Measurements from ENCODE around the gene SH3TC1. TPM values are rescaled to one million over a fixed set of nuclear protein-coding genes. Genes with fewer than 3 reads are reported as not detected.

SH3TC1 gene
- total RNA-seq, 5 donors from 2014 or later (not counting 1 experiment from before 2014, with no cell fraction given) = 24.6 to 103 (median 40.3) TPM

DNA sequence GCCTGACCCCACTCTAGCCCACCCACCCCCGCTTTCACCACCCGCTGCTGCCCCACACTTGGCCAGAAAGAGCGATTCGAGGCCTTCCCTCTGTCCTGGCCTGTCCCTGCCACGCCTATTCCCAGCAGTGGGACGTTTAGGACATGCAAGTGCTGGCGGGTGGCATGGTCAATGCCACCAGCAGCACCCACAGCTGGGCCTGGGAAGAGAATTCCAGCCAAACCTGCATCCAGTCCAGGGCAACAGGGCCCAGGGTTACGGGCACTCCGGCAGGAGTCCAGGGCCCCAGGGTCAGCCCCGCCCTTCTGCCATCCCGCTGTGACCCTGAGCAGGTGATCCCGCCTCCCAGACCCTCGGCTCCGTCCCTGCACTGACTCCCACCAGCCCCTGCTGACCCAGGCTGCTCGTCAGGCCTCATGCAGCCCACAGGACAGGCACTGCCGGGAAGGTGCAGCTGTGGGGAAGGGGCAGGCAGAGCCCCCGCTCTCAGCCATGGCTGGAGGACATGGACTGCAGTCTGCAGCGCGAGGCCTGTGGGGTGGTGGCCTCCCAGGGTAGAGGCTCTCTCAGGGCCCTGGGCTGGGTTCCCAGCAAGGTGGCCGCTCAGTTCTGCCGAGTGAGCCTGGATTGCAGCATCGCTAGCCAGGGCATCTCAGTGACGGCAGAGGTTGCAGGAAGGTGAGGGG is 63.7 kb downstream of the SH3TC1 start:
- DNase-seq = no peak

DNA sequence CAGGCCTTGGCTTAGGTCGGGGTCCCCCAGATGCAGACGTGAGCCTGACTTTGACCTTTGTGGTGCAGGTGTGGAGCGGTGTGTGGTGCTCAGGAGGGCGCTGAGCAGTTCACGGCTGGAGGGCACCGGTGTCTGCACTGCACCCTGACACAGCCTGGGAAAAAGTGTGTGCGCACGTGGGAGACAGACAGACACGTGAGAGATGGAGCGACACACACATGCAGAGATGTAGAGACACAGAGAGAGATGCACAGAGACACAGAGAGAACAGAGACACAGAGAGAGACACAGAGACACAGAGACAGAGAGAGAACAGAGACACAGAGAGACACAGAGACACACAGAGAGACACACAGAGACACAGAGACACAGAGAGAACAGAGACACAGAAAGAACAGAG is 64.3 kb downstream of the SH3TC1 start:
- peaks cover 0 to 48% of the 10 kb centered on the region in 2 experiments for H3K27me3 ChIP-seq (replicated peaks in 1 of 2; ENCODE audit: control insufficient read depth in 2 of 2, extremely low read depth in 1 of 2, insufficient read depth in 2 of 2, low read length in 1 of 2)
- no peak overlapping the region for H3K27ac ChIP-seq (ENCODE audit: low read length)
- Mint-ChIP-seq H3K36me3 (no peaks in the 10 kb centered on the region), H3K27me3 (peaks cover 10 to 19% of the 10 kb centered on the region in 2 donors), H3K4me3 (no peak overlapping the region), H3K9me3 (no peaks in the 10 kb centered on the region), H3K27ac (no peak overlapping the region), H3K4me1 (peaks cover 0 to 4% (median 0%) of the 10 kb centered on the region in 3 donors)
- H3K36me3 ChIP-seq (ENCODE audit: control insufficient read depth in 2 of 2, extremely low read depth in 1 of 2, insufficient read depth in 1 of 2, low read length in 1 of 2) = no peaks in the 10 kb centered on the region
- no peak for DNase-seq
- ChIA-PET CTCF (no interaction called here), POLR2A (no interaction called here)
- no peak overlapping the region for H3K4me3 ChIP-seq (ENCODE audit: control insufficient read depth in 1 of 2, extremely low read depth in 1 of 2, low read length in 1 of 2)
- H3K4me1 ChIP-seq (ENCODE audit: control insufficient read depth in 1 of 2, extremely low read depth in 1 of 2, insufficient read depth in 2 of 2, low read length in 2 of 2) = peaks cover 0 to 2% of the 10 kb centered on the region in 2 experiments
- no peaks in the 10 kb centered on the region for H3K9me3 ChIP-seq
- WGBS (ENCODE audit: insufficient coverage) = 83% methylated on average over 8 of the region's 10 CpGs
- ATAC-seq (replicated peaks in 1 of 4) = no peak

More for the DNA sequence above, 63.7 kb downstream of the SH3TC1 start:
- H3K4me1 Mint-ChIP-seq = peaks cover 0 to 4% (median 0%) of the 10 kb centered on the region in 3 donors
- H3K27ac ChIP-seq (ENCODE audit: low read length) = no peak overlapping the region
- H3K36me3 ChIP-seq (ENCODE audit: control insufficient read depth in 2 of 2, extremely low read depth in 1 of 2, insufficient read depth in 1 of 2, low read length in 1 of 2) = no peaks in the 10 kb centered on the region
- no peak overlapping the region for H3K27ac Mint-ChIP-seq
- 86% methylated on average over 19 of the region's 23 CpGs for WGBS (ENCODE audit: insufficient coverage)
- POLR2A ChIA-PET = no interaction called here
- no peak overlapping the region for H3K4me3 Mint-ChIP-seq
- H3K4me1 ChIP-seq (ENCODE audit: control insufficient read depth in 1 of 2, extremely low read depth in 1 of 2, insufficient read depth in 2 of 2, low read length in 2 of 2) = peaks cover 0 to 2% of the 10 kb centered on the region in 2 experiments
- H3K4me3 ChIP-seq (ENCODE audit: control insufficient read depth in 1 of 2, extremely low read depth in 1 of 2, low read length in 1 of 2) = no peak overlapping the region
- H3K36me3 Mint-ChIP-seq = no peaks in the 10 kb centered on the region
- peaks cover 0 to 42% of the 10 kb centered on the region in 2 experiments for H3K27me3 ChIP-seq (replicated peaks in 1 of 2; ENCODE audit: control insufficient read depth in 2 of 2, extremely low read depth in 1 of 2, insufficient read depth in 2 of 2, low read length in 1 of 2)
- peaks cover 8 to 17% of the 10 kb centered on the region in 2 donors for H3K27me3 Mint-ChIP-seq
- CTCF ChIA-PET = no interaction called here
- no peak for ATAC-seq (replicated peaks in 1 of 4)
- H3K9me3 ChIP-seq = no peaks in the 10 kb centered on the region
- H3K9me3 Mint-ChIP-seq = no peaks in the 10 kb centered on the region

- no peaks in the 10 kb centered on the region for H3K9me3 ChIP-seq
- H3K36me3 ChIP-seq (ENCODE audit: control insufficient read depth in 2 of 2, extremely low read depth in 1 of 2, insufficient read depth in 1 of 2, low read length in 1 of 2) = no peaks in the 10 kb centered on the region
- CTCF ChIA-PET = interaction anchor here in 1 of 2 donors (0.6 kb wide), 1 partner anchor 9 kb away, joined by 4 read pairs; no protein-coding TSS in a partner anchor
- no peak for DNase-seq
- H3K9me3 Mint-ChIP-seq = no peaks in the 10 kb centered on the region
- peaks cover 0 to 2% of the 10 kb centered on the region in 2 experiments for H3K4me1 ChIP-seq (ENCODE audit: control insufficient read depth in 1 of 2, extremely low read depth in 1 of 2, insufficient read depth in 2 of 2, low read length in 2 of 2)
- H3K27me3 ChIP-seq (replicated peaks in 1 of 2; ENCODE audit: control insufficient read depth in 2 of 2, extremely low read depth in 1 of 2, insufficient read depth in 2 of 2, low read length in 1 of 2) = peaks cover 0 to 51% of the 10 kb centered on the region in 2 experiments
- POLR2A ChIA-PET = no interaction called here
- H3K27me3 Mint-ChIP-seq = peaks cover 17 to 26% of the 10 kb centered on the region in 2 donors
- no peak overlapping the region for H3K4me3 ChIP-seq (ENCODE audit: control insufficient read depth in 1 of 2, extremely low read depth in 1 of 2, low read length in 1 of 2)
- no peak overlapping the region for H3K4me3 Mint-ChIP-seq
- H3K36me3 Mint-ChIP-seq = no peaks in the 10 kb centered on the region
- no peak overlapping the region for H3K27ac Mint-ChIP-seq
- 86% methylated on average over 4 of the region's 14 CpGs for WGBS (ENCODE audit: insufficient coverage)
- no peak for ATAC-seq (replicated peaks in 1 of 4)
- H3K4me1 Mint-ChIP-seq = peaks cover 0 to 4% (median 0%) of the 10 kb centered on the region in 3 donors
- no peak overlapping the region for H3K27ac ChIP-seq (ENCODE audit: low read length)
Observed at GRCh38 chr4:8264106-8264505, 65.0 kb downstream of the SH3TC1 start.

DNA sequence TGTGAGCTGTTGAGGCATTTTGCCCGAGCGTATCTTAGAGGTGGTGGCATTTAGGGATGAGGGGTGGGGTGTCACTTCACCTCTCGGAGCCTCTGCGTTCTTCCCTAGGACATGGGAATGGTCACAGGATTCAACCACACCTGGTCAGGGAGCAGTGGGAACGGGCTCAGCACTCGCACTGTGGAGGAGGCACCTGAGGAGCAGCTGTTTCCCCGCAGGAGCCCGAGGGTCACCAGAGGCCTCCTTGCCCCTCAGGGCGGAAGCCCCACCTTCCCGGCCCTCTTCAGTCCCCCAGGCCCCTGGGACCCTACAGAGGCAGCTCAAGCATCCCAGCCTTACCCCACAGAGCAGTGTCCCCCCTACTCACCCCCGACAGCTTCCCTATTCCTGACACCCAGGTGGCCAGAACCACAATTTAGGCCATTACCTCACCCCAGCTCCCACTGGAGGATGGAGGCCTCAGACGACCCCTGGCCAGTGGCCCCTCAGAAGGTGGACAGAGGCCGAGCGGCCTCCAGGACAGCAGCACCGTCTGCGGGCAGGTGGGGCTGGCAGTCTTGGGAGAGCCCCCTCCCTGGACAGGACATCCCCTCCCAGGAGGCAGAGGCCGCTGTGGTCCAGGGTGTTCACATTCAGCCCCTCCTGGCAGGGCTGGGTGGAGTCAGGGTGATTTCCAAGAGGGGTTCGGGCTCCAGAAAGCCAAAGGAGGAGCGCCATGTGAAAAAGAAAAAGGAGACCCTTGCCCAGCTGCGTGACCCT is 66.3 kb downstream of the SH3TC1 start:
- H3K27me3 ChIP-seq (replicated peaks in 1 of 2; ENCODE audit: control insufficient read depth in 2 of 2, extremely low read depth in 1 of 2, insufficient read depth in 2 of 2, low read length in 1 of 2) = peaks cover 0 to 50% of the 10 kb centered on the region in 2 experiments
- ChIA-PET CTCF (no interaction called here), POLR2A (no interaction called here)
- 68% methylated on average over 10 of the region's 20 CpGs for WGBS (ENCODE audit: insufficient coverage)
- H3K4me1 ChIP-seq (ENCODE audit: control insufficient read depth in 1 of 2, extremely low read depth in 1 of 2, insufficient read depth in 2 of 2, low read length in 2 of 2) = peaks cover 0 to 2% of the 10 kb centered on the region in 2 experiments
- H3K9me3 ChIP-seq = no peaks in the 10 kb centered on the region
- no peaks in the 10 kb centered on the region for H3K36me3 ChIP-seq (ENCODE audit: control insufficient read depth in 2 of 2, extremely low read depth in 1 of 2, insufficient read depth in 1 of 2, low read length in 1 of 2)
- ATAC-seq (replicated peaks in 1 of 4) (no peak), DNase-seq (no peak)
- H3K36me3 Mint-ChIP-seq = no peaks in the 10 kb centered on the region
- no peak overlapping the region for H3K4me3 ChIP-seq (ENCODE audit: control insufficient read depth in 1 of 2, extremely low read depth in 1 of 2, low read length in 1 of 2)
- no peak overlapping the region for H3K4me3 Mint-ChIP-seq
- no peak overlapping the region for H3K27ac Mint-ChIP-seq
- H3K27me3 Mint-ChIP-seq = peaks cover 18 to 26% of the 10 kb centered on the region in 2 donors
- H3K27ac ChIP-seq (ENCODE audit: low read length) = no peak overlapping the region
- no peaks in the 10 kb centered on the region for H3K9me3 Mint-ChIP-seq
- H3K4me1 Mint-ChIP-seq = peaks cover 0 to 4% (median 0%) of the 10 kb centered on the region in 3 donors

GRCh38 chr4:8266088-8266487 is 67.0 kb downstream of the SH3TC1 start:
- Histone ChIP-seq H3K4me1 (ENCODE audit: control insufficient read depth in 1 of 2, extremely low read depth in 1 of 2, insufficient read depth in 2 of 2, low read length in 2 of 2) (peaks cover 0 to 2% of the 10 kb centered on the region in 2 experiments), H3K4me3 (ENCODE audit: control insufficient read depth in 1 of 2, extremely low read depth in 1 of 2, low read length in 1 of 2) (no peak overlapping the region), H3K36me3 (ENCODE audit: control insufficient read depth in 2 of 2, extremely low read depth in 1 of 2, insufficient read depth in 1 of 2, low read length in 1 of 2) (no peaks in the 10 kb centered on the region), H3K27ac (ENCODE audit: low read length) (no peak overlapping the region), H3K27me3 (replicated peaks in 1 of 2; ENCODE audit: control insufficient read depth in 2 of 2, extremely low read depth in 1 of 2, insufficient read depth in 2 of 2, low read length in 1 of 2) (peaks cover 0 to 51% of the 10 kb centered on the region in 2 experiments), H3K9me3 (no peaks in the 10 kb centered on the region)
- Mint-ChIP-seq H3K27ac (no peak overlapping the region), H3K27me3 (peaks cover 24 to 31% of the 10 kb centered on the region in 2 donors), H3K4me3 (no peak overlapping the region), H3K4me1 (peaks cover 2 to 4% (median 2%) of the 10 kb centered on the region in 3 donors), H3K9me3 (no peaks in the 10 kb centered on the region), H3K36me3 (no peaks in the 10 kb centered on the region)
- no peak for DNase-seq
- 84% methylated on average over 3 of the region's 6 CpGs for WGBS (ENCODE audit: insufficient coverage)
- ATAC-seq (replicated peaks in 1 of 4) = no peak
- ChIA-PET POLR2A (no interaction called here), CTCF (no interaction called here)

- WGBS (ENCODE audit: insufficient coverage) = 83% methylated on average over 4 of the region's 8 CpGs
- Histone ChIP-seq H3K27me3 (replicated peaks in 1 of 2; ENCODE audit: control insufficient read depth in 2 of 2, extremely low read depth in 1 of 2, insufficient read depth in 2 of 2, low read length in 1 of 2) (peaks cover 0 to 51% of the 10 kb centered on the region in 2 experiments), H3K27ac (ENCODE audit: low read length) (no peak overlapping the region), H3K9me3 (no peaks in the 10 kb centered on the region), H3K4me1 (ENCODE audit: control insufficient read depth in 1 of 2, extremely low read depth in 1 of 2, insufficient read depth in 2 of 2, low read length in 2 of 2) (peaks cover 0 to 2% of the 10 kb centered on the region in 2 experiments), H3K4me3 (ENCODE audit: control insufficient read depth in 1 of 2, extremely low read depth in 1 of 2, low read length in 1 of 2) (no peak overlapping the region), H3K36me3 (ENCODE audit: control insufficient read depth in 2 of 2, extremely low read depth in 1 of 2, insufficient read depth in 1 of 2, low read length in 1 of 2) (no peaks in the 10 kb centered on the region)
- ChIA-PET CTCF (no interaction called here), POLR2A (no interaction called here)
- no peak for DNase-seq
- Mint-ChIP-seq H3K9me3 (no peaks in the 10 kb centered on the region), H3K4me1 (peaks cover 2 to 4% (median 2%) of the 10 kb centered on the region in 3 donors), H3K27ac (no peak overlapping the region), H3K4me3 (no peak overlapping the region), H3K36me3 (no peaks in the 10 kb centered on the region), H3K27me3 (peaks cover 29 to 31% of the 10 kb centered on the region in 2 donors)
- ATAC-seq (replicated peaks in 1 of 4) = no peak
Observed at GRCh38 chr4:8266508-8266907, 67.4 kb downstream of the SH3TC1 start.

Data from T-cell (primary cell).